Dermis blood vessel endothelial cell (primary cell): ENCODE data around the gene DNAAF3. TPM values are rescaled to one million over a fixed set of nuclear protein-coding genes. Genes with fewer than 3 reads are reported as not detected.

ENCODE experiments used
- DNase-seq: peaks from one replicate; pipeline ENCODE4 v3.0.0; 2010
- total RNA-seq: library from RNA; depleted of rRNA; stranded (reverse); fragments of >200 nt; gene quantifications from 2 replicates; pipeline ENCODE4 v1.2.3, GENCODE V29; 2014

DNAAF3 gene
- total RNA-seq, 1 donor from 2014 or later, result 0.34 TPM

- no peak for DNase-seq
These were observed 14.4 kb downstream of the DNAAF3 start for GRCh38 chr19:55152017-55152416.

DNA sequence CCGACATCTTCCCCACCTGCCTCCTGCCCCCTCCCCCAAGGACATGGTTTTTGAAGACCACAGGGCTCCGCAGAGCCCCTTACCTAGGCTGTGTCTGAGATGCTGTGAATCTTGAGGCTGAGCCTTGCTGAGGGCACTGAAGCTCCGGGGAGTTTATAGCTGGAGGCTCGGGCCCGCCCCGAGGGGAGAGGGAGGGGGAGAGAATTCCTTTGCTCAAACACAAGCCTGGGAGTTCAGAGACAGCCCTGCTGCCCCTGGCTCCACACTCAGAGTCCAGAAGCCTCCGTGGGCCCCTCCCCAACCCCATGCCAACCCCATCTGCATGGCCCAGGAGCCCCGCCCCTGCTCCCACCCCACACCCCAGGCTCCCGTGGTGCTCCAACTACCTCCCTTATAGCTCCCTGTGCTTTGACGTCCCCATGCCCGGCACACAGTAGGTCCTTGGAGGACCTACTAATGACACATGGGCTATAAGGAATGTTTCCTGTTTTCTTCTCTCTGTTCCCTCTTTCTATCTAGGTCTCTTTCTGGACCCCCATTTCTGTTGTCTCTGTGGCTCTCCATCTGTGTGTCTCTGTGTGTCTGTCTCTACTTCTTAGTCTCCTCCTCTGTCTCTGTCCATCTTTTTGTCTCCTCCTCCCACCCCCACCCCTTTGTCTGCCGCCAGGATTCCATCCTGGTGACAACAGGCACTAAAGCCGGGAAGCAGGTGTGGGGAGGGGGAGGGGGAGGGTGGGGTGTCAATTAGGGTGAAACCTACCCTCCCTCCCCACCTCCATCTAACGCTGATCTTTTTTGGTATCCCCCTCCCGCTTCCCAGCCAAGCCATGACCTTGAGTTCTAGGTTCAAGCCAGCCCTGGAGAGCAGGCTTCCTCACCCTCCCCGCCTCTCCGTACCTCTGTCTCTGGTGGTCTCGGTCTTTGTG, 17.1 kb downstream of the DNAAF3 start, which contains the start of gene TNNT1:
Gene TNNT1 (minus strand): TSS at position 129 of the 926 bp plus-strand sequence. CDS start 2,049 bp downstream, outside the sequence.
- no peak for DNase-seq

DNA sequence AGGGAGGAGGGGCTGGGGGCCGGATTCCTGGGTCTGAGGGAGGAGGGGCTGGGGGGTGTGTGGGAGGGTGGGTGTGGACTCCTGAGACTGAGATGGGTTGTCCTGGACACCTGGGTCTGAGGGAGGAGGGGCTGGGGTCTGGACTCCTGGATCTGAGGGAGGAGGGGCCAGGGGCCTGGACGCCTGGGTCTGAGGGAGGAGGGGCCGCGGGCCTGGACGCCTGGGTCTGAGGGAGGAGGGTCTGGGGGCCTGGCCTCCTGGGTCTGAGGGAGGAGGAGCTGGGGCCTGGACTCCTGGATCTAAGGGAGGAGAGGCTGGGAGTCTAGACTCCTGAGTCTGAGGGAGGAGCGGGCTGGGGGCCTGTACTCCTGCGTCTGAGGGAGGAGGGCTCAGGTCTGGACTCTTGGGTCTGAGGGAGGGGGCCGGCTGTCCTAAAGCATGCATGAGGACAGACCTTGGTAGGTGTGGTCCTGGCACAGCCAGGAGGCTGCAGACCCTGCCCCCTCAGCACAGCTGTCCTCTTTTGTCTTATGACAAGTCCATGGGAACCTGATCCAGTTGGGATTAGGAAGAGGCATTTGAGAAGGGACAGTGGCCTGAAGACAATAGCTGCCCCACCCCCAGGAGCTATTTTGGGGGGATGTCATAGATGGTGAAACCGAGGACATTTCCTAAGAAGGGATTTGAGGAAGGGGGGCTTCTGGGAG, 18.7 kb downstream of the DNAAF3 start:
- DNase-seq, result no peak

DNA sequence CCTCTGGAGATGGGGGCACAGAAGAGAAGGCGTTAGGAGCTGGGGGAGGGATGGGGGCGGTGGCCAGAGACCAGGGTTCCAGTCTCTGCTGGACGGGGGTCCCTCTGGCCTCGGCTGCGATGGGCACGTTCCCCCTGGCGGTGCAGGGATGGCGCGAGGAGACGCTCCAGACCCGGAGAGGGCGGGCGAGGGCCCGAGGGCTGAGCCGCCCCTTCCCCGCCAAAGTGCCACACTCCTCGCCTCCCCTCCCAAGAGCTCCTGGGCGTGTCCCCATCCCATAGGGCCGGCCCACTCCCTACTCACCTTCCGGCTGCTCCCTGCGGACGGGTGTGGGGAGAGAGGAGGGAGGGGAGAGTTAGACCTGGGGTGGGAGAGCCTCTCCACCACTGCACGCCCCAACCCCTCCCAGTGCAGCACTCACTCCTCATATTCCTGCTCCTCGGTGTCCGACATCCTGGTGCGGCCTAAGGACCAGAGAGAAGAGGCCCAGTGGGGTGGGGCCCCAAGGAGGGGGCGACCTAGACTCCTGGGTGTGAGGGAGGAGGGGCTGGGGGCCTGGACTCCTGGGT, 19.6 kb downstream of the DNAAF3 start:
- no peak for DNase-seq

DNA sequence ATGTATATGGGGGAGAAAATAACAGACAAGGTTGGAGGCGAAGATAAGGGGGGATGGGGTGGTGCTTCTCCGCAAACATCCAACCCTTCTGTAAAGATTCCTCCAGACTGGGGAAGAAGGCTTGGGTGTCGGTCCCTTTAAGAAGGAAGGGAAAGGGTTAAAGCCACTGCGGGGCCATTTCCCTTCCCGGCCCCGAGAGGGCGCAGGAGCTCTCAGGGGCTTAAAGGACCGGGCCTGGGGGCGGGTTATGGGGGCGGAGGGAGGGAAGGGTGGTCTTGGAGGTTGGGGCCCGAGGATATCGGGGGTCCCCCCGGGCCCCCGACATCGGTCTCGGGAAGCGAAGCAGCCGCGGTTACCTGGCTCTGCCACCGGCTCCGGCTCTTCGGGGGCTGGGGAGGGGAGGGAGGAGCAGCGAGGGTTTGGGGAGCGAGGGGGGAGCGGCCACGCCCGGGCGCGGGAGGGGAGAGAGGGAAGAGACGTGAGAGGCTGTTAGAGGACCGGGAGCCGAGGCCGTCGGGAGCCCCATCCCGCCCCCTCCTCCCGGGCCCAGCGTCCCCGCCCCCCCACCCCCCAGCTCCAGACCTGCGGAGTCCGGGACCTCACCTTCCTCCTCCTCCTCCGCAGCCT, 20.2 kb downstream of the DNAAF3 start:
- peak; percentile 31 for DNase-seq

DNA sequence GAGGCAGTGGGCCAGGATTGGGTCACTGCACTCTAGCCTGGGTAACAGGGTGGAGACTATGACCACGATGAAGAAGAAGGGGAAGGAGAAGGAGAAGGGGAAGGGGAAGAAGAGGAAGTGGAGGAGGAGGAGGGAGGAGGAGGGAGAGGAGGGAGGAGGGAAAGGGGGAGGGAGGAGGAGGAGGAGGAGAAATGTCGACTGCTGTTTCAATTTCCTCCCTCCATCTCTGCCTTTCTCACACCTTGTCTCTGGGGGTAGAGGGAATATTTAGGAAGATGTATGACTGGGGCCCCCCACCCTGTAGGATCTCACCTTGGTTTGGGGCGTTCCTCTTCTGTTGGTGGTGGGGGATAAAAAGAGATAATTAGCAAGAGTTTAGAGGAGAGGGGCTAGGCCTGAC, 21.2 kb downstream of the DNAAF3 start:
- DNase-seq, result no peak

- no peak for DNase-seq
These were observed 24.7 kb downstream of the DNAAF3 start for GRCh38 chr19:55141696-55142095.

DNA sequence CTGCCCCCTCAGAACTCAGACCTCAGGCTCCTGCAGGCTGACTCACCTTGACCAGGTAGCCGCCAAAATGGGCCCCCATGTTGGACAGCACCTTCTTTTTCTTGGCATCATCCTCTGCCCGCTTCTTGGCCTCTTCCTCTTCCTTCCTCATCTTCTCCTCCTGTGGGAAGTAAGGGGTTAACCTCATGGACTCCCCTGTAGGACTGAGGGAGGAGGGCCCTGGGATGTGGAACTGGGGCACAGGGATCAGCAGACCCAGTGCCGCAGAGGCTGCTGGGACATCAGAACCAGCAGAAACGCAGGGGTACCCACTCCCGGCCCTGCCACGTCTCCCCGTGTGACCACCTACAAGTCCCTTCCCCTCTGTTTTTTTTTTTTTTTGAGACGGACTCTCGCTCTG, 28.5 kb downstream of the DNAAF3 start:
- DNase-seq, result no peak

GRCh38 chr19:55136399-55137102, 29.9 kb downstream of the DNAAF3 start:
- DNase-seq, result no peak

- no peak for DNase-seq
These were observed 31.7 kb downstream of the DNAAF3 start for GRCh38 chr19:55134736-55135135.

GRCh38 chr19:55133639-55134444, 32.6 kb downstream of the DNAAF3 start:
- no peak for DNase-seq

DNA sequence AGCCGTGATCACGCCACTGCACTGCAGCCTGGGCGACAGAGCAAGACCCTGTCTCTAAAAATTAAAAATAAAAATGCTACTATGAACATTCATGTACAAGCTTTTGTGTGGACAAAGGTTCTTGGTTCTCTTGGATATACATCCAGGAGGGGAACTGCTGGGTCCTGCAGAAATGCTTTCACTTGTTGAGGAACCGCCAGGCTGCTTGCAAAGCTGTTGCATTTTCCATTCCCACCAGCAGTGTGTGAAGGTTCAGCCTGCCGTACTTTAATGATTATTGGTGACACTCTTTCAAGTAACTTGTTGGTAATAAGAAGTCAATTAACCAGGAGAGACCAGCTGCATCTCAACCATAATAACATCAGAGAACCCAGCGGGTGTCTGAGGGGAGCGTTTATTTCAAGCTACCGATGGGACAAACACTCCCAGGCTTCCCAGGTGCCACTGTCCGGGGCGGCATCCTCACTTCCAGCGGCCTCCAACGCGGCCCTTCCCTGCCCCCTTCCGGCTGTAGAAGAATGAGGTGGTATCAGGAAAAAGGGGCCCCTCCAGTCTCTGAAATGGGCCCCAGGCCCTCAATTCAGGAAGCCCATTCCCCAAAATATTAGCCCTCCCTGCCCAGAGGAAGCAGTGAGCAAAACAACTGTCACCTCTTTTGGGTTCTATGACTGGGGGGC, 33.8 kb downstream of the DNAAF3 start:
- peak; percentile 29 for DNase-seq

DNA sequence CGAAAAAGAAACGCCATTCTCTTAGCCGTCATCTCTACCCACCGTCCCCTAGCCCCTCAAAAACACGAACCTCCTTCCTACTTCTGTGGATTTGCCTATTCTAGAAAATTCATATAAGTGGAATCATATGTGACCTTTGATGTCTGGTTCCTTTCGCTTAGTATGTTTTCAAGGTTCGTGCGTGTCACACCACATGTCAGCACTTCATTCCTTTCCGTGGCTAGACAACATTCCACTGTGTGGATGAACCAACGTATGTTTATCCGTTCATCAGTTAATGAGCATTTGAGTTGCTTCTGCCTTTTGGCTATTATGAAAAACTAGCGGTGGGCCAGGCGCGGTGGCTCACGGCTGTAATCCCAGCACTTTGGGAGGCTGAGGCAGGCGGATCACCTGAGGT, 35.0 kb downstream of the DNAAF3 start:
- DNase-seq, result no peak

DNA sequence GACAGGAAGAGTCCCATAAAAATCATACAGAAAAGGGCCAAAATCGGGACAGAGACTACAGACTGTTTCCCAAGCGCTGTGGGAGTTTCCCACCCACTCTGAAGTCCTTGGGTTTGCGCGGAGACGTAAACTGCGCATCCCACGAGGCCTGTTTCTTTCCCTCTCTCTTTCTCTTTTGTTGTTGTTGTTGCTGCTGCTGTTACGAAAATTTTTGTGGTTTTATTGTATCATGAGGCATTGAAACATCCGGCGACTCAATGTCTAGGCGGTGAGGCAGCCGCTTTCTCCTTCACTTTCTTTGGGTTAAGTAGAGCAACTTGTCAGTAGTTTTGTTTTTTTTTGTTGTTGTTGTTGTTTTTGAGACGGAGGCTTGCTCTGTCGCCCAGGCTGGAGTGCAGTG, 47.4 kb downstream of the DNAAF3 start:
- no peak for DNase-seq

GRCh38 chr19:55118401-55118991, 47.9 kb downstream of the DNAAF3 start:
- no peak for DNase-seq

DNA sequence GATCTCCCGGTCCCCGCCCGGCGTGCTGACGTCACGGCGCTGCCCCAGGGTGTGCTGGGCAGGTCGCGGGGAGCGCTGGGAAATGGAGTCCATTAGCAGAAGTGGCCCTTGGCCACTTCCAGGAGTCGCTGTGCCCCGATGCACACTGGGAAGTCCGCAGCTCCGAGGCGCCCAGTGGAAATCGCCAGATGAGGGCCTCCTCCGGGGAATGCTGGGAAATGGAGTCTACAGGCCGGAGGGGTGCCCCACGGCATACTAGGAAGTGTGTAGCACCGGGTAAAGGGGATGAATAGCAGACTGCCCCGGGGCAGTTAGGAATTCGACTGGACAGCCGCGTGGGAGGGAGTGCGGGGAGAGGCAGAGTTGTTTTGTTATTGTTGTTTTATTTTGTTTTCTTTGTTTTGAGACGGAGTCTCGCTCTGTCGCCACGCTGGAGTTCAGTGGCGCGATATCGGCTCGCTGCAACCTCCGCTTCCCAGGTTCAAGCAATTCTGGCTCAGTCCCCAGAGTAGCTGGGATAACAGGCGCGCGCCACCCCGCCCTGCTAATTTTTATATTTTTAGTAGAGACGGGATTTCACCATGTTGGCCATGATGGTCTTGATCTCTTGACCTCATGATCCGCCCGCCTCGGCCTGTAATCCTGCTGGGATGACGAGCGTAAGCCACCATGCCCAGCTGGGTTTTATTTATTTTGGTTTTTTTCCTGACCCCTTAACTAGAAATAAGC, 48.6 kb downstream of the DNAAF3 start:
- peak; percentile 99 for DNase-seq

DNA sequence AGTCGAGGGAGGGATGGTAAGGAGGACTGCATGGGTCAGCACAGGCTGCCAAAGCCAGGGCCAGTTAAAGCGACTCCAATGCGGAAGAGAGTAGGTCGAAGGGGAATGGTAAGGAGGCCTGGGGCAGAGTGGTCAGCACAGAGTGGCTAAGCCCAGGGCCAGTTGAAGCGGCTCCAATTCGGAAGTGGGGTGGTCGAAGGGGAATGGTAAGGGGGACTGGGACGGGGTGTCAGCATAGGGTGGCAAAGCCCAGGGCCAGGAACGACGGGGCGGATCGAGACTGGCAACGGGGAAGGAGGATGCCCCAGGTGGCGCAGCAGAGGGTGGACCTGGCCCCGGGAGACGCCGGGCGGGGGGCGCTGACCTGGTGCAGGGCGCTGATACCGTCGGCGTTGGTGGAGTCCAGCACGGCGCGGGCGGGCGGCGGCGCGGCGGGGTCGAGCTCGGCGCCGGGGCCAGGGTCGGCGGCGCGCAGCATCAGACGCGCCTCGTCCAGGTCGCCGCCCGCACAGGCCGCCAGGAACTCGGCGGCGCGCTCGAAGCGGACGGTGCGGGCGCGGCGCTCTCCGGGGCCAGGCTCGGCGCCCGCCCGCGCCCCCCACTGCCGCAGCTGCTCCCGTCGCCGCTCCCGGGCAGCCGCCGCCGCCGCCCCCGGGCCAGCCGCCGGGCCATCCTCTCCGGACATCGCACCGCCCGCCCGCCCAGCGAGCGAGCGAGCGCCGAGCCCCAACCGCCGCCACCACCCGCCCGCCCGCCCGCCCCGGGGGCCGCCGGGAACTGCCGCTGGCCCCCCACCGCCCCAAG, 49.4 kb downstream of the DNAAF3 start, which contains the start of gene PPP1R12C:
Gene PPP1R12C (minus strand): TSS at position 779 of the 804 bp plus-strand sequence. CDS start 94 bp downstream, at position 685.
- DNase-seq, result peak; percentile 30

GRCh38 chr19:55116232-55116858, 50.1 kb downstream of the DNAAF3 start:
- peak; percentile 58 for DNase-seq
